Measurements from ENCODE around the gene AMIGO3. TPM values are rescaled to one million over a fixed set of nuclear protein-coding genes. Genes with fewer than 3 reads are reported as not detected.

AMIGO3 gene
- polyA plus RNA-seq, 1 of the 3 experiments (the other 2 are of a cell fraction) = 1.1 TPM

DNA sequence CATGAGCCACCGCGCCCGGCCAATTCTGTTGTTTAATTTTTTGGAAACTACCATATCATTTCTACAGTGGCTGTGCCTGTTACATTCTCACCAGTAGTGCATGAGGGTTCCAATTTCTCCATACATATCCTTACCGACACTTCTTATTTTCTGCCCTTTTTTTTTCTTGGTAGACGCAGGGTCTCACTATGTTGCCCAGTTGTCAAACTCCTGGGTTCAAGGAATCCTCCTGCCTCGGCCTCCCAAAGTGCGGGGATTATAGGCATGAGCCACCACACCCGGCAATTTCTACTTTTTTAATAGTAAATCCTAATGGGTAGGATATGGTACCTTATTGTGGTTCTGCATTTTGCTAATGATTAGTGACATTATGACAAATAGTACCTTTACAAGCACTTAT is 9.6 kb downstream of the AMIGO3 start:
- Histone ChIP-seq H3F3A (replicated peaks; ENCODE audit: insufficient read depth) (no peaks in the 10 kb centered on the region), H3K9me3 (no peaks in the 10 kb centered on the region), H2AFZ (ENCODE audit: low read depth) (no peak overlapping the region), H3K79me2 (ENCODE audit: insufficient read depth) (no peaks in the 10 kb centered on the region), H3K36me3 (replicated peaks in 1 of 2; ENCODE audit: control insufficient read depth in 1 of 2, insufficient read depth in 2 of 2, low read length in 1 of 2) (peaks cover 8 to 12% of the 10 kb centered on the region in 2 experiments), H3K4me2 (no peak overlapping the region), H3K27ac (ENCODE audit: low read depth in 2 of 2, low read length in 1 of 2) (no peak overlapping the region), H3K4me3 (ENCODE audit: low read depth in 2 of 2, low read length in 1 of 2) (no peak overlapping the region), H4K20me1 (ENCODE audit: insufficient read depth) (no peaks in the 10 kb centered on the region), H3K9me2 (no peaks in the 10 kb centered on the region), H3K4me1 (ENCODE audit: control insufficient read depth in 1 of 2, insufficient read depth in 2 of 2, low read depth in 1 of 2, low read length in 1 of 2) (no peaks in the 10 kb centered on the region), H3K9ac (no peak overlapping the region), H3K27me3 (ENCODE audit: insufficient read depth) (no peaks in the 10 kb centered on the region)
- ChIA-PET POLR2A (no interaction called here), CTCF (no interaction called here)
- DNase-seq = no peak
- WGBS (ENCODE audit: low lambda C conversion rate) = 95% methylated on average over 8 of the region's 8 CpGs
- TF ChIP-seq RAD21 (IDR thresholded peaks at IDR 0.05; ENCODE audit: low read length) = no peak
- TF ChIP-seq SMC3 (IDR thresholded peaks at IDR 0.05; ENCODE audit: low read depth, low read length) = no peak
- TF ChIP-seq FOXJ3 (CRISPR knock-in tag; IDR thresholded peaks at IDR 0.05) = no peak
- TF ChIP-seq, protein P1, sequence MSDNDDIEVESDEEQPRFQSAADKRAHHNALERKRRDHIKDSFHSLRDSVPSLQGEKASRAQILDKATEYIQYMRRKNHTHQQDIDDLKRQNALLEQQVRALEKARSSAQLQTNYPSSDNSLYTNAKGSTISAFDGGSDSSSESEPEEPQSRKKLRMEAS (IDR thresholded peaks at IDR 0.05; ENCODE audit: low read depth) = no peak
- no peak for TF ChIP-seq YY1 (IDR thresholded peaks at IDR 0.05; ENCODE audit: low read depth)
- no peak for TF ChIP-seq POLR2AphosphoS5 (IDR thresholded peaks at IDR 0.05; ENCODE audit: low read depth, low read length)
- no peak for TF ChIP-seq EZH2phosphoT487 (IDR thresholded peaks at IDR 0.05; ENCODE audit: borderline replicate concordance, low read depth)
- no peak for TF ChIP-seq RCOR1 (IDR thresholded peaks at IDR 0.05; ENCODE audit: low read length)
- TF ChIP-seq FOSL2 (IDR thresholded peaks at IDR 0.05; ENCODE audit: borderline replicate concordance, low read depth) = no peak
- TF ChIP-seq RFX5 (IDR thresholded peaks at IDR 0.05; ENCODE audit: low read length) = no peak

DNA sequence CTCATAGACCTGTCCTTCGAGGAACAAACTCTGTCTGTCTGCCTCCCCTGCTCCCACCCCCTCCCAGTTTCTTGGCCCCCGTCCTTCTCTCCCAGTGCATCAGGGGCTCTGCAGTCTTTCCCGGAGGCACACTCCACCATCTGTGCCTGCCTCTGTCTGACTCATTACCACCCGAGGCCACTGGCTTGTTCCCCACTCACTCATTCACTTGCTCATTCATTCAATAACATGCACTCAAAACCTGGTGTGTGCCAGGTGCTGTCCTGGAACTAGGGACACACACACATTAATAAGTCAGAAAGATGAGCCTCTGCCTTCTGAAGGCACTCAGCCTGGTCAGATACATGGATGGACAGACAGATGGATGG is 12.4 kb downstream of the AMIGO3 start:
- H3K9ac ChIP-seq = no peak overlapping the region
- H3K9me2 ChIP-seq = no peaks in the 10 kb centered on the region
- no peaks in the 10 kb centered on the region for H3K4me1 ChIP-seq (ENCODE audit: control insufficient read depth in 1 of 2, insufficient read depth in 2 of 2, low read depth in 1 of 2, low read length in 1 of 2)
- no peaks in the 10 kb centered on the region for H3K9me3 ChIP-seq
- ChIA-PET POLR2A (interaction anchor here (1.0 kb wide), 1 partner anchor 12 kb away, joined by 3 read pairs; no protein-coding TSS in a partner anchor), CTCF (interaction anchor here (0.6 to 1.5 kb wide), 2 partner anchors 11 to 635 kb away, joined by 3 read pairs; no protein-coding TSS in a partner anchor)
- DNase-seq = no peak
- H3K4me3 ChIP-seq (ENCODE audit: low read depth in 2 of 2, low read length in 1 of 2) = no peak overlapping the region
- H4K20me1 ChIP-seq (ENCODE audit: insufficient read depth) = no peaks in the 10 kb centered on the region
- no peak overlapping the region for H2AFZ ChIP-seq (ENCODE audit: low read depth)
- peaks cover 8 to 18% of the 10 kb centered on the region in 2 experiments for H3K36me3 ChIP-seq (replicated peaks in 1 of 2; ENCODE audit: control insufficient read depth in 1 of 2, insufficient read depth in 2 of 2, low read length in 1 of 2)
- WGBS (ENCODE audit: low lambda C conversion rate) = 48% methylated on average over 4 of the region's 4 CpGs
- no peaks in the 10 kb centered on the region for H3F3A ChIP-seq (replicated peaks; ENCODE audit: insufficient read depth)
- H3K27me3 ChIP-seq (ENCODE audit: insufficient read depth) = no peaks in the 10 kb centered on the region
- no peaks in the 10 kb centered on the region for H3K79me2 ChIP-seq (ENCODE audit: insufficient read depth)
- no peak for TF ChIP-seq FOXJ3 (CRISPR knock-in tag; IDR thresholded peaks at IDR 0.05)
- TF ChIP-seq, protein P2, sequence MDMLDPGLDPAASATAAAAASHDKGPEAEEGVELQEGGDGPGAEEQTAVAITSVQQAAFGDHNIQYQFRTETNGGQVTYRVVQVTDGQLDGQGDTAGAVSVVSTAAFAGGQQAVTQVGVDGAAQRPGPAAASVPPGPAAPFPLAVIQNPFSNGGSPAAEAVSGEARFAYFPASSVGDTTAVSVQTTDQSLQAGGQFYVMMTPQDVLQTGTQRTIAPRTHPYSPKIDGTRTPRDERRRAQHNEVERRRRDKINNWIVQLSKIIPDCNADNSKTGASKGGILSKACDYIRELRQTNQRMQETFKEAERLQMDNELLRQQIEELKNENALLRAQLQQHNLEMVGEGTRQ (IDR thresholded peaks at IDR 0.05; ENCODE audit: borderline replicate concordance, low read depth, low read length) = no peak
- no peak for TF ChIP-seq NFIC (IDR thresholded peaks at IDR 0.05; ENCODE audit: borderline replicate concordance)
- TF ChIP-seq CHD2 (IDR thresholded peaks at IDR 0.05; ENCODE audit: low read length, partially characterized antibody) = no peak
- TF ChIP-seq RCOR1 (IDR thresholded peaks at IDR 0.05; ENCODE audit: low read length) = no peak
- no peak for TF ChIP-seq EZH2phosphoT487 (IDR thresholded peaks at IDR 0.05; ENCODE audit: borderline replicate concordance, low read depth)
- TF ChIP-seq MXI1 (IDR thresholded peaks at IDR 0.05; ENCODE audit: low read depth, low read length) = no peak
- no peak for TF ChIP-seq SMC3 (IDR thresholded peaks at IDR 0.05; ENCODE audit: low read depth, low read length)
- no peak for TF ChIP-seq MEF2A (IDR thresholded peaks at IDR 0.05; ENCODE audit: borderline replicate concordance, low read depth)
- no peak for TF ChIP-seq TAF1 (IDR thresholded peaks at IDR 0.05; ENCODE audit: borderline replicate concordance, low read depth, low read length)
- H3K27ac ChIP-seq (ENCODE audit: low read depth in 2 of 2, low read length in 1 of 2) = no peak overlapping the region
- H3K4me2 ChIP-seq = no peak overlapping the region
